ENCODE data around the gene PAX3.

The PAX3 gene

GRCh38 chr2:222291485-222291841 lies 7.3 kb downstream of the PAX3 start:
- Mint-ChIP-seq H3K4me3 (peak overlapping the region; percentile 37 to 69 (median 66)), H3K27ac (no peak overlapping the region), H3K9me3 (no peaks in the 10 kb centered on the region), H3K4me1 (peaks cover 24% of the 10 kb centered on the region), H3K27me3 (ENCODE audit: low read depth) (peaks cover 100% of the 10 kb centered on the region), H3K36me3 (ENCODE audit: low read depth) (peaks cover 3% of the 10 kb centered on the region)
- TF ChIP-seq CTCF (IDR thresholded peaks at IDR 0.05; ENCODE audit: unreplicated experiment in 3 of 3) = no peak

- Mint-ChIP-seq H3K4me1 (peaks cover 19% of the 10 kb centered on the region), H3K4me3 (peak overlapping the region; percentile 59 to 74 (median 66)), H3K36me3 (ENCODE audit: low read depth) (peaks cover 3% of the 10 kb centered on the region), H3K9me3 (no peaks in the 10 kb centered on the region), H3K27ac (peak overlapping the region in 2 of 3 experiments; percentile 13 to 17), H3K27me3 (ENCODE audit: low read depth) (peaks cover 100% of the 10 kb centered on the region)
- no peak for TF ChIP-seq CTCF (IDR thresholded peaks at IDR 0.05; ENCODE audit: unreplicated experiment in 3 of 3)
Observed at GRCh38 chr2:222290736-222291484, 7.9 kb downstream of the PAX3 start.

GRCh38 chr2:222290401-222290735 lies 8.4 kb downstream of the PAX3 start:
- Mint-ChIP-seq H3K36me3 (ENCODE audit: low read depth) (peaks cover 3% of the 10 kb centered on the region), H3K9me3 (no peaks in the 10 kb centered on the region), H3K27ac (peak overlapping the region in 2 of 3 experiments; percentile 13 to 17), H3K4me3 (peak overlapping the region; percentile 42 to 74 (median 59)), H3K27me3 (ENCODE audit: low read depth) (peaks cover 100% of the 10 kb centered on the region), H3K4me1 (peaks cover 13% of the 10 kb centered on the region)
- no peak for TF ChIP-seq CTCF (IDR thresholded peaks at IDR 0.05; ENCODE audit: unreplicated experiment in 3 of 3)

GRCh38 chr2:222289278-222290160 lies 9.3 kb downstream of the PAX3 start:
- Mint-ChIP-seq H3K27me3 (ENCODE audit: low read depth) (peaks cover 100% of the 10 kb centered on the region), H3K4me3 (peak overlapping the region; percentile 11 to 74 (median 29)), H3K27ac (no peak overlapping the region), H3K36me3 (ENCODE audit: low read depth) (no peaks in the 10 kb centered on the region), H3K9me3 (no peaks in the 10 kb centered on the region), H3K4me1 (peaks cover 8% of the 10 kb centered on the region)
- no peak for TF ChIP-seq CTCF (IDR thresholded peaks at IDR 0.05; ENCODE audit: unreplicated experiment in 3 of 3)

- no peak for TF ChIP-seq CTCF (IDR thresholded peaks at IDR 0.05; ENCODE audit: unreplicated experiment in 3 of 3)
- Mint-ChIP-seq H3K4me3 (peak overlapping the region in 1 of 3 experiments; percentile 74), H3K27ac (no peak overlapping the region), H3K27me3 (ENCODE audit: low read depth) (peaks cover 100% of the 10 kb centered on the region), H3K4me1 (peaks cover 13% of the 10 kb centered on the region), H3K36me3 (ENCODE audit: low read depth) (no peaks in the 10 kb centered on the region), H3K9me3 (no peaks in the 10 kb centered on the region)
Observed at GRCh38 chr2:222288590-222289277, 10.1 kb downstream of the PAX3 start.

Measured in nephron (organoid).